Measurements from ENCODE around the gene MYO5A.
A peak's percentile ranks its signal among the peaks of the same experiment; 100 is the strongest.
"Not testable (repeated sequence)": the region's sequence is repeated elsewhere in the genome, so short reads cannot be mapped to it uniquely, and the experiment has no call there.

MYO5A gene

DNA sequence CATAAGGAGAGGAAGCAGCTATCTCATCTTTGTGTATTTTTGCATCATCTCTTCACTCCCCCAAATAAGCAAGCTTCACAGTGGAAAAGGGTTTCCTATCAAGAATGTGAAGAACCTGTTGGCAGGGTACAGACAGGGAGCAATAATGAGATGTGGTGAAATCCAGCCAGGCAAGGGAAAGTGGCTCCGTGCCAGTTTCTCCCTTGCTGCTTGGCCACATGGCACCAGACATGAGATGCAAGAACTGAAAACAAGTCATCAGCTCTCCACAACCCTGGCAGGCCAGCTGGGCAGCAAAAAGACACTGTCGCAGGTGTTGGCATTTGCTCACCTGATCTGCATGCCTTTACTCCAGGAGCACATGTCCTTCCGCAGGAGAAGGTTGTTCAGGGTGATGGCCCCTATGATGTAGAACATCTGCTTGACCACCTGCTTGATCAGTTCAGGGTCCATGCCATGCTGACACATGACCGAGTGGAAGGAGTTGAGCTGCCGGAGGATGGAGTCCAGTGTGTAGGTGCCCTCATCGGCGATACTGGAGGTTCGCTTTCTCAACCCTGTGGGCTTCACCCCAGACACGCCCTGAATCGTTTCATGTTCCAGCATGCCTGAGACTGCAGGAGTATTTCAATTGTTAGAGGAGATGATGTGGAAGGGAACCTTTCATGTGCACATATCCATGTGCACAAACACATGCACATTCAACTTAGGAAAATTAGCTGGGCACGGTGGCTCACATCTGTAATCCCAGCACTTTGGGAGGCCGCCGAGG lies 209.8 kb downstream of the MYO5A start:
- peak; percentile 88 to 96 for DNase-seq

DNA sequence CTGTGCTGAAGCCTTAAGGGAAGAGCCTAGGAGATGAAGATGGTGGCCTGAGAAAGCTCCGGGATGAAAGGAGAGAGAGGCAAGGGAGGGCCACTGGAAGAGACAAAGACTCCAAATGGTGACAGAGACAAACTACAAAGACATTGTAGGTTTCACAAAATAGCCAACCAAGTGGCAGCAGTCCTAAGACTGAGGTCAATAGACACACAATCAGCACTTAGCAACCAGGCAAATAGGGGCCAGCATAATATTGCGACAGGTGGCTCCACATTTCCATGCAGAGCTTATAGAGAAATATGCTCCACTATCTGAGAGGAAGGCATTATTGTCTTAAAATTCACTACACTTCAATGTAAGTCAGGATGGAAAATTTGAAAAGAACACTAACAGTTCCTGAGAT lies 211.0 kb downstream of the MYO5A start:
- DNase-seq, result no peak

DNA sequence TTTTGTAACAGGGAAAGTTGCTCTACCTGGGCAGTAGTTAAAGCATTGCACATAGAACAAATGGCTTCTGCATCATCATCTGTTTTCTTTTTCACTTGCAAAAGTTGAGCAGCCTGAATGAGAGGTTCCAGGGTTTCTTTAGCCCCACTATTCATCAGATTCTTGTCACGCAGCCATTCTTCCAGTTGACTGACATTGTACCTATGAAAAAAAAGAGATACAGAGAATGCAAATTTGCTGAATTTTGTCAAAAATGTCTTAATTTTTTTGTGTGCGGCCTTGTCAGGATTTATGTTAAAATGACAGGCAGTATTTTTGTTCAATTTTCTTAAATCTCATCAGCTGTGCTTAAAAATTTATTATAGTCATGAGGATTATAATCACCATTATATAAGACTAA lies 211.7 kb downstream of the MYO5A start:
- no peak for DNase-seq

DNA sequence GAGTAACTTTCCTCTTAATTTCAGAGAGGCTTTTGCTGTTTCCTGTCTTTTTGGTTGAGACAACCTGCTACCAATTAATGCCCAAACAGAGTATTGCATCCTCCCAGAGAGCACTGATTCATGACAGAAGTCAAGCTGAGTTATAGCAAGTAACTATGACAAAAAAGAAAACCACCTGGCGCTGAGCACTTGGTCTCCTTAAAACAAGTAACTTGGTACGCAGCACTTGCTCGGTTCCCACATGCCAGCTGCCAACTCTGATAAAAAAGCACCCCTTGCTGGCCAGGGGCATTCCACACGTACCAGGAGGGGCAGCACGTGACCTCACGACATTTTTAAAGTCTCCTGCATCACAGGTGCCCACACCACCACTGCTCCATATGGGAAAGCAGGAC lies 219.5 kb downstream of the MYO5A start:
- no peak for DNase-seq

DNA sequence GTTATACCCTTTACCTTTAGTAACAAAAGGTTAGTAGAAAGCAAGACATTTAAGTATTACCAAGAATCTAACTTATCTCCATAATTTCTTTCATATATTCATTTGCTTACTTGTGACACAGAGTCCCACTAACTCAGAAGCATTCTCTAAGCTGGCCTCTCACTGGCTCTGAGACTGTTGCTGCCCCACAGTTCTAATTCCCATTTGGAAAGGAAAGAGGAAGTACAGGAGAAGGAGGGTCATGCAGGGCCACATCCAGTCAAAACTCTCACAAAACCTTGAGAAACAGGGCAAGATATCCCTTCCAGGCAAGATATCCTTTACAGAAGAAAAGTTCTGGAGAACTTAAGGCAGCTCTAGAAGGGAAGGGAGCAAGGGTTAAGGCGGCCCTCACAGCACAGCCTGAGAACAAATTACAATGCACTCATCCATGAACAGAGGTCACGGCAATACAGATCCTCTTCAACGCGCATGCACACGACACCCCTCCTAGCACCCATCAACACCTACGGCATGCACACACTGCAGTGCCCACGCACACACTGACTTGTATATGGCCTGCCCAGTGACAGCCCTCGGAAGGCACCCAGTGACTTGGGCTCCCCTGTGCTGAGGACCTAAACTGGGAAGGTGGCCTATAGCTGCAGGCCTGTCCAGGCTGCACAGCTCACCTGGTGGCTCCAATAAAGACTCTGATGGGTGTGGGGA lies 220.1 kb downstream of the MYO5A start:
- no peak for DNase-seq

DNA sequence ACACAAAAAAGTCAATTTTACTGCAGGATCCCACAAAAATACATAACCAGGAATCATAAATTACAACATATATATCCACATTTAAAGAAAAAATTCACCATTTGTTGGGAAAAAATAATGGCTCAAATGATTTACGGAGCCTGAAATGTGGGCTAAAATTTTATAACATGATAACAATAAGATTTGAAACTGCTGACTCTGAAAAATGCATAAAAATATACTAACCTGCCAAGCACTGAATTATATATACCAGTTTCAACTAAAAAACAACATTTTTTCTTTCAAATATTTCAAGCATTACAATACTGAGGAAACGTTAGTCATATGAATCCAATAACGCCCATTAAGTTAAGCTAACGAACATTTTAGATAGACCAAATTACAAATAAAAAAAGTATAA lies 220.8 kb downstream of the MYO5A start:
- no peak for DNase-seq

DNA sequence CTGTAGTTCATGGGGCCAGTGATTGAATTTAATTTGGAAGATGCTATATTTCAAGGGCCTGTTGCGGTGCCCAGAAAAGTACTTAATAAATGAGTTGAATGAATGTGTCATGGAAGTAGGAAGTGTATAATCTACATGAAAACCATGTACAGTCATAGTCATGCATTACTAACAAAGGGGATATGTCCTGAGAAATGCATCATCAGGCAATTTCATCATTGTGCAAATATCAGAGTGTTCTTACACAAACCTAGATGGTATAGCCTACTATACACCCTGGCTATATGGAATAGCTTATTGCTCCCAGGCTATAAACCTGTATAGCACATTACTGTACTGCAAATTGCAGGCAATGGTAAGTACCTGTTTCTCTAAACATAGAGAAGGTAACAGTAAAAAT lies 222.4 kb downstream of the MYO5A start:
- DNase-seq, result no peak

DNA sequence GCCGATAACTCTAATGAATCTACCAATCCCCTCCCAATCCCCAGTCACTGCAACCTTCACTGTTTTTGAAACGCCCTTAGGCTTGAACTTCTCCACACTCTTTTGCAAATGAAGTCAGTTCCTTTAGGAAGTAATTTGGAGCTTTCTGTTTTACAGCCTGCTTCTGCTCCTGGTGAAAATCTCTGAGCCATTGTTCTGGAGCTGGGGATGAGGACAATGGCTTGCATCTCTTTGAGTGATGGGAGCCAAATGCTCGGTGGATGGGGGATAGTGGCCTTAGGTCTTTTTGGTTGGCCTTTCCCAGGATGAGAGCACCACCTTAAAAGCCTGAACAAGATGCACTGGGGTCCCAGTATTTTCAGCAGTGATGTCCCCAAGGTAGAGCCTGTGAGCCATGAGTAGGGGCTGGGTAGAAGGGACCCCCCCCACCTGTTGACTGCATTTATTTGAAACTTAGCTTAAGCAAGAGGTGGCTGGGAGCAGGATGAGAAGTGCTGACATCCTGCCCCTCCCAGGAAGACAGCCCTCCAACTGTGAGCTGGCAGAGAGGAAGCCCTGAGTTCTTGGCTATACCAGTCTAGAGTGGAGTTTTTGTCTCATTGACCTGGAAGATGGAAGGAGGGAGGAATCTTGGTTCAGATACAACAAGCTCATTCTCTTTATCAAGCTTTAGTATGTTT lies 225.4 kb downstream of the MYO5A start:
- no peak for DNase-seq

DNA sequence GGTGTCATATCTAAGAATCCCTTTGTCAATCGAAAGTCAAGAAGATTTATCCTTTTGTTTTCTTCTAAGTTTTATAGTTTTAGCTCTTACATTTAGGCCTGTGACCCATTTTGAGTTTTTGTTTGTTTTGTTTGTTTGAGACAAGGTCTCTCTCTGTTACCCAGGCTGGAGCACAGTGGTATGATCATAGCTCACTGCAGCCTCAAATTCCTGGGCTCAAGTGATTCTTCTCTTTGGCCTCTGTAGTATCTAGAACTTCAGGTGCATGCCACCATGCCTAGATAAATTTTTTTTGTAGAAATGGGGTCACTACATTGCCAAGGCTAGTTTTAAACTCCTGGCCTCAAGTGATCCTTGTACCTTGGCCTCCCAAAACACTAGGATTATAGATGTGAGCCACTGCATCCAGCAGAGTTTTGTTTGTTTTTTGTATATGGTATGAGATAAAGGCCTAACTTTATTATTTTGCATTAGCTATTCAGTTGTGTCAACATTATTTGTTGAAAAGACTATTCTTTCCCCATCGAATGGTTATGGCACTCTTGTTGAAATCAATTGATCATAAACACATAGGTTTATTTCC lies 227.3 kb downstream of the MYO5A start:
- no peak for DNase-seq

DNA sequence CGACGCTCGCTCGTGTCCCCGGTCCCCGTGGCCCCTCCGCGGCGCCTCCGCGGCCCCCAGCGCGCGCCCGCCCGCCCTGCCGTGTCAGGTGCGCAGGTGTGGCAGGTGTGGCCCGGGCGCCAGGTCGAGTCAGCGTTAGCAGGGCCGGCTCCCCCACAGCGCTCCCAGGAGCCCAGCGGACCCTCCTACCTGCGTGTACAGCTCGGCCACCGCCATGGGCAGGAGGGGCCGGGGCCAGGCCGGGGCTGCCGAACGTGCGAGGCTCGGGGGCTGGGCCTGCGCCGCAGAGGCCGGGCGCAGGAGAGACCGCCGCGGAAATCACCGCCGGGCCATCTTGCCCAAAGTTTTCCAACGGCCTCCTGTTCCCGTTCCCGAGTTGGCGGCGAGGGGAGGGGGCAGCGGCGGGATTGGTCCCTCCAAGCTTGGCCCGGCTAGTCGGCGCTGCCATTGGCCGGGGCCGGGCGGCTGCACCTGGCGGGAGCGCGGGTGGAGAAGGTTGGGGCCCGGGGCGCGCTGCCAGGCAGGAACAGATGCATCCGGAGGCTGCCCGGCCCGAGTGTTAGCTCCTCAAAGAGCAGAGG lies 233.2 kb downstream of the MYO5A start, which contains the start of gene MYO5C:
MYO5C (minus strand) TSS at position 384 of the 581 bp plus-strand sequence; CDS start at position 216, 168 bp downstream.
- DNase-seq, result peak; percentile 56 to 83

DNA sequence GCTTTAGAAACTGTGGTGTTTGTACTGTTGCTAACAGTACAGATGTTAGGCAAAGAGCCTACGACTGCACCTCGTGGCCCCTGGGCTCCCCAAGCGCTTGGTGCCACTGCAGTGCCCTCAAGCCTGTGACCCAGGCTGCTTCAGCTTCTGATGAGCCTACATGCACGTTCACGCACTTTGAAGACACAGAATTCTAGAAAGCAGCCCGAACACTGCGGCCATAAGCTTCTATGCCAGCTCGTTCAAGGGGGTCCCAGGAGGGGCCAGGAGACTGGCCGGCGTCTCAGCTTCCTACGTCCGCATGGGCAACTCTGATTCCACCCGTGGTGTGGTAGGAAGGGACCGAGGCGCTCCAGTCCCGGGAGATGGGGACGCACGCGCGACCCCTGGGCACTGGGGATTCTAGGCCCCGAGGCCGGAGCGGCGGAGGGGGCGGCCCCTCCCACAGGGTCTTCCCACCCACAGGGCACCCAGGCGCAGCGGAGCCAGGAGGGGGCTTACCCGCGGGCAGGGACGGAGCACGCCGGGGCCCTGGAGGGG lies 233.7 kb downstream of the MYO5A start:
- DNase-seq, result no peak

DNA sequence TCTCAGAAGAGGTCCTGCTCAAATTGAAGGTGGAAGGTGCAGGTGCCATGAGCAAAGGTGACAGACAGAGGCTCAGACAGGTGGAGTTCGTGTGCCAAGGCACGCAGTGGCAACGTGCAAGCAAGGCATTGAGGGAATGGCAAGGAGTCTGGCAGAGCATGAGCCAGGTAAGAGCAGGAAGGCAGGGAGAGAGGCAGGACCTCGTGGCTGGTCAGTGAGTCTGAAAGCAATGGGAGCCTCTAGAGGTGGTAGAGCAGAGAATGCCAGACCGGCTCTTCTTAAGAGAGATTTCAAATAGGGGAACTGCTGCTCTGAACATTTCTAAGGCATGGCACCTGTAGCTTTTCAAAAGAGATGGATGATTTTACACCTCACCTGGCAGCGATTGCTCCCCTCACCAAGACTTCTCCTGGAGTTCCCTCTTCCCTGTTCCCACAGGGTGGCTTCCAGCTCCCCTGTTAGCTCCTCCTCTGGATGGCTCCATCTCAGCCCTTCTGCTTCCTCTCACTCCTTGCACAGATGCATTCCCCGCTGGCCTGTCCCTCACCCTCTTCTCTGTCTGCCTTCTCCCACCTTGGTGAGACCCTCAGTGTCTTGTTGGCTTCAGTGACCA lies 235.8 kb downstream of the MYO5A start:
- DNase-seq, result no peak

DNA sequence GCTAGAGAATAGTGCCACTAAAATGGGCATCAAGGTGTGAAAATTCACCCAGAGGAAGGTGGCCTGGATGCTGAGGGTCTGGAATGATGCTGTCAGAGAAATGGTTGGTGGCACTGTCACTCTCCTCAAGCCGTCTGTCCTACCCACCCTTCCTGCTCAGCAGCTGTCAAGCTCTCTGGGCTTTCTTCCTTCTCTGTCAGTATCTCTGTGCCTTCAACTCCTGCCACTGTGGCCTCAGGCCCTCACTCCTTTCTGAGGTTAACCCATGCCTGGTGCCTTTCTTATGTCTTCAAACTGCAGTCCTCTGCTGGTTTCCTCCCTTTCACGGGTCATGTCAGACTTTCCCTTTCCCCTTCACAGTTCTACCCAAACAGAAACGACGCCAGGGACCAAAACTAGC lies 237.5 kb downstream of the MYO5A start:
- DNase-seq, result no peak

DNA sequence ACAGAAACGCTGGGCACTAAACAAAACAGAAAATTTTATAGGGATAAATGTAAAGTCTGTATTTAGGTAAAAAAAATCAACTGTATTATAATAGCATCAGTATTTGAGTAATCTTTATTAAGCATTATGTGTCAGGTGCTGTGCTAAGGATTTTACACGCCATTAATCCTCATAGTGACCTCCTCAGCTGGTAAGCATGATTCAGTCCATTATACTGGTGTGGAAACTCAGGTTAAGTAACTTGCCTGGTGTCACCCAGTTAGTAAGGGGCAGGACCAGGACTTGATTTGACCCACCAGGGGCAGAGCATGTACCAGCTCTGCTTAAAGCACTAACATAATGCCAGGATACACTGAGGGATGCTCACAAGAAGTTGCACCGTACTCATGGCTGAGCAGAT lies 237.9 kb downstream of the MYO5A start:
- no peak for DNase-seq

DNA sequence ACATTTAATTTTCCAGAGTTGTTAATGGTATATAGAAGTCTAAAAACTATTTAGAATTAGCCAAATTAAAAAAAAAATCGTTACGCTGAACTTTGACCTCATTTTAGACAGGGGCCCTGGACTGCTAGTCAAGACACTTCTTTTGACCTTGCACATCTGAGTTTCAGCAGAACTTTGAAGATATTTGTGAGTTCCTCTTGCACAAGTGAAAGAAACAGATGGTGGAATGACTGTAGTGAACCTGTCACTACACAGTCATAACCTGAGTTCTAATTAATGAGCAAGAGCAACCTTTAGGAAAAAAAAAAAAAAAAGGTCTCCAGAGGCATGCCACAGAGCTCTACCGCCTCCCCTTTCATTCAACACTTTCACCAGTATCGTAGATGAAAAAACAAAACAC lies 238.4 kb downstream of the MYO5A start:
- DNase-seq, result no peak

DNA sequence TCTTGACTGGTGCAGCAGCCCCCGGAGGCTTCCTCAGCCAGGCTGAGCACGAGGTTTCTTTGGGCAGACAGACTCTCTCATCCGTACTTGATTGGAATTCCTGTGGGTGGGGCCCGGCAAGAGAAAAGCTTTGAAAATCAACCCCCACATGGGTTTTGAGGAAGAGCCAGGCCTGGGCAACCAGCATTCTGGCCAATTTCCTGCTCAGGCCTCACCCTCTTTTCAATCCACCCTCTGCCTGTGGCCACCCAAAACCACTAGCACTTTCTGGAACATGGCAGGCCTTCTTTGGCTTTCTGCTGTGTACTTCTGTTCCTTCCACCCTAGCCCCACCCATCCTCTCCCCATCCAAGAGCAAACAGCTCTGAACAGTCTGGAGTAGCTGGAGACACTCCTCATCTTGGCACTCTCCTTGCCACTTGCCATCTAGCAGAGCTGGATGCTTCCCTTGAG lies 239.0 kb downstream of the MYO5A start:
- no peak for DNase-seq

DNA sequence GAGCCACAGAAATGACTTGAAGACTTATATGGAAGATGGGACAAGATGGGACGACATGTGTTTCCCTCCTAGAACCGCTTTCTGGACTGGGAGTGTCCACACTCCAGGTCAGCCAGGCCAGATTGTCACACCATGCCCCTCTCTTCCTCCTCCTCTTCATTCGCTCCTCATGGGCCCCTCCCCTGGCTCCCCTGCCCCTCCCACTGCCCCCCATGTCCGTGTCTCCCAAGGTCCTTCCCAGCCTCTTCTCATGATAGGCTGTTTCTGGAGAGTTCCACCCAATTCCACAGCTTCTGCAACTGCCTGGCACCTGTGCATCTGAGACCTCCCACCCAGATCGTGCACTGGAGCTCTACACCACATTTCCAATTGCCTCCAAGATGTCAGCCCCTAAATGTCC lies 239.7 kb downstream of the MYO5A start:
- DNase-seq, result no peak

DNA sequence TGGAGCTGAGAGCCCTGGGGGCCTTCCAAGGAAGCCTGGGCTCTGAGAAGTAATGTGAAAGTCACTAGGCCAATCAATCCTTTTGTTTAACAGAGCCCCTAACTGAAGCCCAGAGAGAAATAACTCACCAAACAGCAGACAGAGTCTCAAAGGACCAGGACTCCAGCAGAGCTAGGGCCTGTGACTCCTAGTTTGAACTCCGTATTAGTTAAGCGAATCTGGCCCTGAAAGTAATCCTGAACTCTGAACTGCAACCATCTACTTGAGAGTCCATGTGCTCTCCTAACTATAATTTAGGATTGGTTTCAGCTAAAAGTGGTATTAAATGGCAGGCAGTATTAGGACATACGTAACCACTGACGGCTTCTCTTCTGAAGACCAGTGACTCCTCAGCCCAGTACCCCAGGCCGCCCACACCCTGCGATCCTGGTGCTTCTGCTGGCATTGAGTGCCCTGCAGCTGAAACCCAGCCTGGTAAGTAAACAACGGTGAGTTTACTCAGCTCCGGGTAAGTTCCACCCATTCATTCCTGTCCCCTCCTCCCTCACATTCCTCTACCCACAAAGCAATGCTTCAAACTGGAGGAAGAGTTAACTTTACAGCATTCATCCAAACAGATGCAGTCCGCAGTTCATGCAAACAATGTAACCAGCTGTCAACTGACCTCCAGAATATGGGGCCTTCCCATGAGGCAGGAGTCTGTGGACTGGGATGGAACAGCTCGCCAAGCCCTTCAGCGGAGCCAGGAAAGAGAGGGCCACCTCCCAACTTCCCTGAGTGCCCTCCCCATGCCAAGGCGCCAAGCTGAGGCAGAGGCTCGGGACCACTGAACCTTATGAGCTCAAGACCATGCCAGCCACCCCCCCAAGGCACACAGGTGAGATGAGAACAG lies 240.4 kb downstream of the MYO5A start:
- DNase-seq, result no peak

DNA sequence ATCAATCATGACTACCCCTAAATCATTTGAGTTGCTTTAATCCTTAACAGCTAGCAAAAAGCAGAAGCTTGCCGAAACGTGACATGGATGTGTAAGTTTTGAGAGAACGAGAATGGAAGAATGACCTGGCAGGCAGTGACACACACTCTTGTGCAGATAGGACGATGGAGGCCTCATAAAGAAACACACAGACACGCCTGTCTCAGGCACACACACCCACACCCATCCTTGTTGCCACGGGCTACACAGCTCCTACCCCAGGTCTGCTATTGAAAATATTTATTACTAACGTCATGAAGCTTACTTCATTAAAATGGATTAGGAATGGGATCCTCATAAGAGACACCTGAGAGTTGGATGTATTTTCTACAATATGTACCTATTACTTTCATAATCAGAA lies 241.6 kb downstream of the MYO5A start:
- no peak for DNase-seq

DNA sequence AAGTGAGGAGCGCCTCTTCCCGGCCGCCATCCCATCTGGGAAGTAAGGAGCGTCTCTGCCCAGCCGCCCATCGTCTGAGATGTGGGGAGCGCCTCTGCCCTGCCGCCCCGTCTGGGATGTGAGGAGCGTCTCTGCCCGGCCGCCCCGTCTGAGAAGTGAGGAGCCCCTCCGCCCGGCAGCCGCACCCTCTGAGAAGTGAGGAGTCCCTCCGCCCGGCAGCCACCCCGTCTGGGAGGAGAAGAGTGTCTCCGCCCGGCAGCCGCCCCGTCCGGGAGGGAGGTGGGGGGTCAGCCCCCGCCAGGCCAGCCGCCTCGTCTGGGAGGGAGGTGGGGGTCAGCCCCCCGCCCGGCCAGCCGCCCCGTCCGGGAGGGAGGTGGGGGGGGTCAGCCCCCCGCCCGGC lies 242.7 kb downstream of the MYO5A start:
- not testable (repeated sequence) for DNase-seq

DNA sequence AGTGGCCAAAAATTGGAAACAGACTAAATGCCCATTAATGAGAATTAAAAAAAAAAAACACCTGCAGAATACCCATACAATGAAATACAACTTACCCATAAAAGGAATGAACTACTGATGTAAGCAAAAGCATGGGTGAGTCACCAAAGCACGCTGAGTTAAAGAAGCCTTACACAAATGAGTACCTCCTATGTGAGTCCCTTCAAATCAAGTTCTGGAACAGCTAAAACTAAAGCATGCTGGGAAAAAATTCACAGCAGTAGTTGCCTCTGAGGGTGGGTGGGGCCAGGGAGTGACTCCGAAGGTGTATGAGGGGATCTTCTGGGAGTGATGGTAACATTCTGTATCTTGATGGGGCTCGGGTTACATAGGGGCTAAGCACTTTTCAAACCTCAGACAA lies 244.5 kb downstream of the MYO5A start:
- DNase-seq, result no peak
